Thoracic aorta (tissue), 2 donors: ENCODE results near the gene LGALS9. TPM values are rescaled to one million over a fixed set of nuclear protein-coding genes. Genes with fewer than 3 reads are reported as not detected.

Experiments
- ATAC-seq: fragments of 150-250 bp; one replicate; pipeline ENCODE4 v1.8.0; 2017; ENCODE audit warnings: low read depth; ENCODE audit not compliant: insufficient number of reproducible peaks, low FRiP score
- DNase-seq: peaks from one replicate; pipeline ENCODE4 v3.0.0-alpha.2; 2020; ENCODE audit warnings: low spot score
- H3K27ac ChIP-seq, 2 donors: fragments of 200-600 bp; sonication (generic); 1 replicate in 1 of 2; 2 replicates in 1 of 2; pipeline ENCODE4 v1.5.1; 2016; ENCODE audit warnings: mild to moderate bottlenecking in 2 of 2, moderate library complexity in 2 of 2
- H3K27me3 ChIP-seq: fragments of 200-600 bp; sonication (generic); replicated peaks from 2 replicates; pipeline ENCODE4 v1.6.0; 2016; ENCODE audit warnings: mild to moderate bottlenecking; ENCODE audit not compliant: insufficient read depth
- H3K36me3 ChIP-seq: fragments of 200-600 bp; sonication (generic); one replicate; pipeline ENCODE4 v1.5.1; 2016
- H3K4me1 ChIP-seq, 2 donors: fragments of 200-600 bp; sonication (generic); 1 replicate in 1 of 2; 2 replicates in 1 of 2; pipeline versions ENCODE4 v1.5.1 to v1.6.0; 2016; ENCODE audit warnings: low read depth in 2 of 2, mild to moderate bottlenecking in 1 of 2; ENCODE audit not compliant: control insufficient read depth in 1 of 2
- H3K4me3 ChIP-seq: fragments of 200-600 bp; sonication (generic); 2 replicates; pipeline ENCODE4 v1.5.1; 2016; ENCODE audit warnings: mild to moderate bottlenecking
- H3K9me3 ChIP-seq: fragments of 200-600 bp; sonication (generic); 2 replicates; pipeline ENCODE4 v1.5.1; 2016
- CTCF ChIP-seq: fragments of 200-600 bp; sonication (generic); IDR thresholded peaks from one replicate; pipeline ENCODE4 v1.5.1; 2019; ENCODE audit warnings: antibody characterized with exemption
- total RNA-seq, 2 donors: library from RNA; depleted of rRNA; stranded (reverse); fragments of >200 nt; gene quantifications; one replicate each; pipeline versions ENCODE4 v1.1.0 to v1.2.3, GENCODE V29; 2016

LGALS9 gene
- total RNA-seq, 2 donors from 2014 or later, result 34.8 to 77.4 TPM

DNA sequence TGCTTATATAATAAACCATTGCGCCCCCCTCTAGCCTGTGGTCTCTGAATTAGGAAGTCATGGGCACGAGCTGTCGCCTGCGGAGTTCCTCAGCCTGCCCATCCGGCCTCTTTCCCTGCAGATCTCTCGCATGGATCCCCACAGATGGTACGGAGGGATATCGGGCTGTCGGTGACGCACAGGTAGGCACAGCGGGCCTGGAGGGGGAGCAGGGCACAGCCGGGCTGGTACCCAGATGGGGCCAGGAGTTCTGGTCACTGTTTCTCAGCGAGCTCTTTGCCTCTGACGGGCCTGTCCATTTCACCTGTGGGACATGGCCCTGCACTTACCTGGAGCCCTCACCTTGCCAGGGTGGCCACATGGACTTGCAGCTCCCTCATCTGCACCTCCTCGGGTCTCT, 42.6 kb upstream of the LGALS9 start:
- Histone ChIP-seq H3K27ac (no peak overlapping the region), H3K27me3 (no peaks in the 10 kb centered on the region), H3K9me3 (no peaks in the 10 kb centered on the region), H3K4me3 (no peak overlapping the region), H3K4me1 (peaks cover 0 to 13% of the 10 kb centered on the region in 2 donors), H3K36me3 (peaks cover 6% of the 10 kb centered on the region)
- no peak for DNase-seq
- TF ChIP-seq CTCF, result no peak
- ATAC-seq, result no peak

- peaks cover 7% of the 10 kb centered on the region for H3K36me3 ChIP-seq
These were observed 40.1 kb upstream of the LGALS9 start for GRCh38 chr17:27590864-27591263.

GRCh38 chr17:27591986-27592385, 39.0 kb upstream of the LGALS9 start:
- DNase-seq (no peak), ATAC-seq (no peak)
- TF ChIP-seq CTCF, result no peak
- Histone ChIP-seq H3K27ac (no peak overlapping the region), H3K36me3 (peaks cover 7% of the 10 kb centered on the region), H3K27me3 (no peaks in the 10 kb centered on the region), H3K9me3 (no peaks in the 10 kb centered on the region), H3K4me1 (no peaks in the 10 kb centered on the region), H3K4me3 (no peak overlapping the region)

More at GRCh38 chr17:27590864-27591263, 40.1 kb upstream of the LGALS9 start:
- no peak for TF ChIP-seq CTCF
- Histone ChIP-seq H3K4me3 (no peak overlapping the region), H3K27me3 (no peaks in the 10 kb centered on the region), H3K27ac (no peak overlapping the region), H3K9me3 (no peaks in the 10 kb centered on the region), H3K4me1 (peaks cover 0 to 4% of the 10 kb centered on the region in 2 donors)
- ATAC-seq (no peak), DNase-seq (no peak)

- H3K4me3 ChIP-seq, result no peak overlapping the region
- H3K27ac ChIP-seq, result no peak overlapping the region
- H3K36me3 ChIP-seq, result peaks cover 7% of the 10 kb centered on the region
- H3K27me3 ChIP-seq, result no peaks in the 10 kb centered on the region
- no peak for ATAC-seq
- H3K4me1 ChIP-seq, result no peaks in the 10 kb centered on the region
- no peak for TF ChIP-seq CTCF
- H3K9me3 ChIP-seq, result no peaks in the 10 kb centered on the region
- DNase-seq, result no peak
These were observed 37.6 kb upstream of the LGALS9 start for GRCh38 chr17:27593232-27593856.

GRCh38 chr17:27593857-27594255, 37.1 kb upstream of the LGALS9 start:
- ATAC-seq, result no peak

More at GRCh38 chr17:27593857-27594255, 37.1 kb upstream of the LGALS9 start:
- no peak for TF ChIP-seq CTCF
- peaks cover 7% of the 10 kb centered on the region for H3K36me3 ChIP-seq
- DNase-seq, result no peak
- H3K4me3 ChIP-seq, result no peak overlapping the region
- no peaks in the 10 kb centered on the region for H3K4me1 ChIP-seq
- no peak overlapping the region for H3K27ac ChIP-seq
- no peaks in the 10 kb centered on the region for H3K9me3 ChIP-seq
- no peaks in the 10 kb centered on the region for H3K27me3 ChIP-seq
